IgD-negative memory B cell (primary cell): ENCODE data around the gene HNRNPDL. TPM values are rescaled to one million over a fixed set of nuclear protein-coding genes. Genes with fewer than 3 reads are reported as not detected.
A peak's percentile ranks its signal among the peaks of the same experiment; 100 is the strongest.
"Not testable (repeated sequence)": the region's sequence is repeated elsewhere in the genome, so short reads cannot be mapped to it uniquely, and the experiment has no call there.

Experiments
- H3K27ac Mint-ChIP-seq, 3 donors: one replicate each; pipeline ENCODE4 v1.8.0; 2020 to 2022; ENCODE audit warnings: mild to moderate bottlenecking in 3 of 3, mixed read lengths in 3 of 3, moderate library complexity in 1 of 3
- H3K27me3 Mint-ChIP-seq: one replicate; pipeline ENCODE4 v1.8.0; 2021; ENCODE audit warnings: mixed read lengths
- H3K36me3 Mint-ChIP-seq: one replicate; pipeline ENCODE4 v1.8.0; 2020; ENCODE audit warnings: mild to moderate bottlenecking, mixed read lengths
- H3K4me1 Mint-ChIP-seq, 3 donors: one replicate each; pipeline ENCODE4 v1.8.0; 2020 to 2022; ENCODE audit warnings: mixed read lengths in 3 of 3, mild to moderate bottlenecking in 1 of 3
- H3K4me3 Mint-ChIP-seq, 4 donors: one replicate each; pipeline ENCODE4 v1.8.0; 2020 to 2022; ENCODE audit warnings: mild to moderate bottlenecking in 4 of 4, mixed read lengths in 4 of 4, moderate library complexity in 3 of 4
- H3K9me3 Mint-ChIP-seq, 3 donors: one replicate each; pipeline ENCODE4 v1.8.0; 2020 to 2021; ENCODE audit warnings: mixed read lengths in 3 of 3, mild to moderate bottlenecking in 1 of 3
- polyA plus RNA-seq: library from polyadenylated mRNA; unstranded; fragments of 300-500 nt; fragmentation: Illumina TruSeq; gene quantifications from one replicate; pipeline ENCODE4 v1.2.3, GENCODE V29; 2021

HNRNPDL gene
- polyA plus RNA-seq, 1 donor from 2014 or later: 256 TPM

DNA sequence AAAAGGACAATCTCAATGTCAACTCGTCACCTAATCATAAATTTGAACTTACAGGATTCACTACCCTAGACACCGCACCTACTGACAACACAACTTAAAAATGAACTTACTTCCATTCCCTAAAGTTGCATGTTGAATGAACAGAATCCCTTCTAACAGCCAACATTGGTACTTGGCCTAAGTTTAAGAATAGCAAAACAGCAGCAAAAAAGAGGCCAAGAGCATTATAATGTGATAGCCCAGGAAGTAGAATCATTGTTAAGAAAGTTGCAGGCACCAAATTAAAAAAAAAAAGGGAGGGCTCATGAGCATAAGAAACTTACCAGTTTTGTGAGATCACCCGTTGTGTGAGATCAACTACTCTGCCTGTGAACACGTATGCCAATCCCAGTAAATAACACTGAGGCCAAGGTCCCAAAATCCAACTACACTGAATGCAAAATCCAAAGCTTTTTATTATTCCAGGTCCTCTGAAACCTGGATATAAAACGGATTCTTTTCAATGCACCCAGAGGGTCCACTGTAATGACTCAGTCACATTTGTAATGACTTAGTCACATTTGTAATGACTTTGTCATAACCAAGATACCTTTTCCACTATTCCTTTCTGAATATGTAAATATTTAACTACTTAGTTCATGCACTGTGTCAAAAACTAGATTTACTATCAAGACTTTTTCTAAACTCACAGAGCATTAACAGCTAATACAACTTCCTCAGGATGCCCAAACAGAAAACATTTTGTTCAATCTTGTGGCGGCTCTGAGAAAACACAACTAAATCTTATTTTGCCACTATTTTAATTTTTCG, 6.8 kb downstream of the HNRNPDL start:
- no peaks in the 10 kb centered on the region for H3K27me3 Mint-ChIP-seq
- peak overlapping the region in 1 of 4 donors; percentile 64 for H3K4me3 Mint-ChIP-seq
- no peaks in the 10 kb centered on the region for H3K9me3 Mint-ChIP-seq
- H3K4me1 Mint-ChIP-seq: peaks cover 24 to 48% (median 29%) of the 10 kb centered on the region in 3 donors
- peaks cover 9% of the 10 kb centered on the region for H3K36me3 Mint-ChIP-seq
- H3K27ac Mint-ChIP-seq: peak overlapping the region in 1 of 3 donors; percentile 86

DNA sequence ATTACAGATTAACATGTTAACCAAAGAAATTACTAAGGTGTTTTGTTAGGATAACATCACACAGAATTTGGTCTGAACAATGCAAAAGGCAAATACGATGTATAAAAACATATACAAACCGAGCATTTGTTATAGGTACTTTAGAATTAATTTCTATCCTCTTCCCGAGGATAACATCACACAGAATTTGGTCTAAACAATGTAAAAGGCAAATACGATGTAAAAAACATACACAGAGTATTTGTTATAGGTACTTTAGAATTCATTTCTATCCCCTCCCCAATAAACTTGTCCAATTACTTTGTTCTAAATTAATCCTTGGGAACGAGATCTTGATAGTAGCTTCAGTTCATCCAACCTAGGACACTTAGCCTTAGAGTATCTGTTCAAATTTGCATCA, 7.6 kb downstream of the HNRNPDL start:
- Mint-ChIP-seq H3K4me3 (peak overlapping the region in 1 of 4 donors; percentile 64), H3K9me3 (no peaks in the 10 kb centered on the region), H3K36me3 (peaks cover 9% of the 10 kb centered on the region), H3K27me3 (peaks cover 5% of the 10 kb centered on the region), H3K27ac (peak overlapping the region in 1 of 3 donors; percentile 86), H3K4me1 (peaks cover 17 to 40% (median 23%) of the 10 kb centered on the region in 3 donors)

DNA sequence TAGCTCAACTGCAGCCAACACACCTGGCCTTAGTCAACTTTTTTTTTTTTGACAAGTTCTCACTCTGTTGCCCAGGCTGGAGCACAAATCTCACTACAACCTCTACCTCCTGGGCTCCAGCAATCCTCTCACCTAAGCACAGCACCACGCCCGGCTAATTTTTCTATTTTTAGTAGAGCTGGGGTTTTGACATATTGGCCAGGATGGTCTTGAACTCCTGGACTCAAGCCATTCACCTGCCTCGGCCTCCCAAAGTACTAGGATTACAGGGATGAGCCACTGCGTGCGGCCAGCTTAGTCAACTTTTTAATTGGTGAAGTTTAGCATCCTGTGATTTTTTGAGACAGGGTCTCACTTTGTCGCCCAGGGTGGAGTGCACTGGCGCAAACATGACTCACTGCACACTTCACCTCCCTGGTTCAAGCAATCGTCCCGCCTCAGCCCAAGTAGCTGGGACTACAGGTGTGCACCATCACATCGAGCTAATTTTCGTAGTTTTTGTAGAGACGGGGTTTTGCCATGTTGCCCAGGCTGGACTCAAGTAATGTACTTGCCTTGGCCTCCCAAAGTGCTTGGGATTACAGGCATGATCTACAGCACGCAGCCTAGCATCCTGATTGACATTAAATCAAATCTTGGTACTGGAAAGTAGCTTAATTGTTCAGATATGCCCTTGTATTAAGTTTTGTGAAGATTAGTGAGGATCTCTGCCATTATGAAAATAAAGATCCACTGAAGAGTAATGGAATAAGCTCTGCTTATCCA, 8.3 kb downstream of the HNRNPDL start:
- H3K4me1 Mint-ChIP-seq: peaks cover 12 to 36% (median 18%) of the 10 kb centered on the region in 3 donors
- H3K4me3 Mint-ChIP-seq: no peak overlapping the region
- no peak overlapping the region for H3K27ac Mint-ChIP-seq
- peaks cover 8% of the 10 kb centered on the region for H3K36me3 Mint-ChIP-seq
- H3K27me3 Mint-ChIP-seq: peaks cover 5% of the 10 kb centered on the region
- H3K9me3 Mint-ChIP-seq: no peaks in the 10 kb centered on the region

DNA sequence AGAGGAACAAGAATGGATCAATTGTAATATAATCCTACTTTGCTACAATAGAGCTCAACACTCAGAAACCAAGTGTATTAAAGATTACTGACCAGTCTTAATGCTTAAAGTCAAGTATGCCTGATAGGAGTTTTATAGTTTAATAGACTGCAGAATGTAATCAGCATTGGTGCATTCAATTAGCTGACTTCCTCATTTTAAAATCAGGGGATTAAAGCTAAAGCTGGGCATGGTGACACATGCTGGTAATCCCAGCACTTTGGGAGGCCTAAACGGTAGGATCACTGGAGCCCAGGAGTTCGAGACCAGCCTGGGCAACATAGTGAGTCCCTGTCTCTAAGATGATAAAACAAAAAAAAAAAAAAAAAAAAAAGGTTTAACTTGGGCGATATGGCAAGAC, 10.8 kb downstream of the HNRNPDL start:
- Mint-ChIP-seq H3K4me3 (no peak overlapping the region), H3K36me3 (peaks cover 7% of the 10 kb centered on the region), H3K27me3 (peaks cover 9% of the 10 kb centered on the region), H3K27ac (no peak overlapping the region), H3K4me1 (peaks cover 12 to 31% (median 17%) of the 10 kb centered on the region in 3 donors), H3K9me3 (no peaks in the 10 kb centered on the region)

DNA sequence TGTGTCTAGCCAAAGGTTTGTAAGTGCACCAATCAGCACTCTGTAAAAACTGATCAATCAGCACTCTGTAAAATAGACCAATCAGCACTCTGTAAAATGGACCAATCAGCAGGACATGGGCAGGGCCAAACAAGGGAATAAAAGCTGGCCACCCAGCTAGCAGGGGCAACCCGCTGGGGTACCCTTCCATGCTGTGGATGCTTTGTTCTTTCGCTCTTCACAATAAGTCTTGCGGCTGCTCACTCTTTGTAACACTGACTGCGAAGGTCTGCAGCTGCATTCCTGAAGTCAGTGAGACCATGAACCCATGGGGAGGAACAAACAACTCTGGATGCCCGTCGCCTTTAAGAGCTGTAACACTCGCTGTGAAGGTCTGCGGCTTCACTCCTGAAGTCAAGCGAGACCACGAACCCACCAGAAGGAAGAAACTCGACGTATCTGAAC, 14.3 kb downstream of the HNRNPDL start:
- Mint-ChIP-seq H3K4me1 (peaks cover 8 to 14% (median 10%) of the 10 kb centered on the region in 3 donors), H3K27me3 (peaks cover 9% of the 10 kb centered on the region), H3K36me3 (peaks cover 1% of the 10 kb centered on the region), H3K9me3 (no peaks in the 10 kb centered on the region), H3K27ac (no peak overlapping the region), H3K4me3 (peak overlapping the region in 2 of 4 donors; percentile 49 to 77)

DNA sequence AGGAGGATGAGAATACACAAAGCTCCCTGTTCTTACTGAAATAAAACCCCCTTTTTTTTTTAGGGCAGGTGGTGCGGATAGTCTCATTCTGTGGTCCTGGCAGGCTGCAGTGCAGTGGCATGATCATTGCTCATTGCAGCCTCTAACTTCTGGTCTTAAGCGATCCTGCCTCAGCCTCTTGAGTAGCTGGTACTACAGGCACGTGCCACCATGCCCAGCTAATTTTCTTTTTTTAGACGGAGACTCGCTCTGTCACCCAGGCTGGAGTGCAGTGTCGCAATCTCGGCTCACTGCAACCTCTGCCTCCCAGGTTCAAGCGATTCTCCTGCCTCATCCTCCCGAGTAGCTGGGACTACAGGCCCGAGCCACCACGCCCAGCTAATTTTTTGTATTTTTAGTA, 15.2 kb downstream of the HNRNPDL start:
- H3K9me3 Mint-ChIP-seq, H3K4me3 Mint-ChIP-seq, H3K27me3 Mint-ChIP-seq, H3K36me3 Mint-ChIP-seq: not testable (repeated sequence)
- H3K27ac Mint-ChIP-seq: peak overlapping the region in 1 of 3 donors; percentile 13
- peaks cover 8 to 13% (median 10%) of the 10 kb centered on the region in 3 donors for H3K4me1 Mint-ChIP-seq

DNA sequence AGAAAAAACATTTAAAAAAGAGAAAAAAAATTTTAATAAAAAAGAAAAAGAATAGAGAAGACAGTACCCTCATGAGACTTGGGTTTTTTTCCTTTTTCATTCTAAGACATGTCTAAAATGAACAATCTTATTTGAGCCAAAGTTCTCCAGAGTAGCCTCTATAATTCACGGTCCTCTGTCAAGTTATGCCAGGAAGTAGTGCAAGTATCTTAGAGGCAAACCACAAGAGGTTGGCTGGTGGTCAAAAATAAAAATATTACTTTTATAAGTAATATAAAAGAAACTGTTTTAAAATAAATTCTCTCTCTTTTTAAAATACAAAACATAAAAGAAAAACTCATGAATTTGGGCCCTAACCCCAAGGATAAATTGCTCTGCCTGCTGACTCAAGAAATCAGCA, 26.5 kb downstream of the HNRNPDL start:
- Mint-ChIP-seq H3K4me1 (peaks cover 0 to 7% (median 0%) of the 10 kb centered on the region in 3 donors), H3K9me3 (no peaks in the 10 kb centered on the region), H3K36me3 (peaks cover under 1% of the 10 kb centered on the region), H3K4me3 (no peak overlapping the region), H3K27me3 (peaks cover 3% of the 10 kb centered on the region), H3K27ac (no peak overlapping the region)

DNA sequence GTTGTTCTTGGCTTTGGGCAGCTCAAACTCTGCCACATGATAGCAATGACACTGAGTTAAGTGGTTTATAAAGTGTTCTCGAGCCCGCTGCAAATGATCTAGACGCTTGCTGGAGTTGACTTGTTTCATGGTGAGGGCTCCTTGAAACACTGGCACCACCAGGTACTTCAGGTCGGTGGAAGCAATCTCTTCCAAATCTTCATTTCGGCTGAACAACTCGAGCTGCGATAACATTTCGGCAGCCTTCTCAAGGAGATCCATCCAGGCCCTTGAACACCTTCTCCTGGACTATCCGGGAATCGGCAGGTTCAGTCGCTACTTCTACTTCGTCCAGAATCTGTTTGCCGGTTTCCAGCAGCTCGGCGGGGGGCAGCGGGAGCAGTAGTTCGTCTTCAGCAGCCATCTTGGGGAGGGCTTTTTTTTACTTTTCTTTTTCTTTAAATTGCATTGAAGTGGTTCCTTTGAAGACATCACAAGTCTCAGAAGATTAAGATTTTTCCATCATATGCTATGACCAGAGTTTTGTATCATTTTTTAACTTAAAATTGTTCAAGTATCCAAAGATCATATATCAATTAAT, 28.0 kb downstream of the HNRNPDL start:
- Mint-ChIP-seq H3K4me1 (peaks cover 5 to 12% (median 5%) of the 10 kb centered on the region in 3 donors), H3K4me3 (no peak overlapping the region), H3K27me3 (peaks cover 7% of the 10 kb centered on the region), H3K9me3 (no peaks in the 10 kb centered on the region), H3K27ac (no peak overlapping the region), H3K36me3 (peaks cover 2% of the 10 kb centered on the region)

DNA sequence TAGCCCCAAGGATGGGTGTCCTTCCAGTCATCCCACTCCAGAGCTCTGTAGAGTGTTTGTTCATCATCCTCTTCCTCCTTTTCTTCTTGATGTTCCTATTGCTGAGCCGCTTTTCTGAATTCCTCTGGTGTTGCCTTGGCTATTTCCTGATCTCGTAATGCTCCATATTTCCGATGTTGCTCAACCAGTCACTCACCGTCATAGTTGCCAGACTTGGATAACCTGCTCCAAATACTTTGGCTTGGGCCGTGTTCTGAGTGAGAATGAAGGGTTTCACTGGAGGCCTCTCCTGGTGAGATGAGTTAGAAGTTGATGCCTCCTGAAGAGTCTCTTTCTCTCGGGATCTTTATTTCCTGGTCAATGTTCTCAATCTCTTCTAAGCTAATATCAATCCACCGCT, 28.7 kb downstream of the HNRNPDL start:
- Mint-ChIP-seq H3K4me3 (no peak overlapping the region), H3K27ac (peak overlapping the region in 2 of 3 donors; percentile 1 to 3)

DNA sequence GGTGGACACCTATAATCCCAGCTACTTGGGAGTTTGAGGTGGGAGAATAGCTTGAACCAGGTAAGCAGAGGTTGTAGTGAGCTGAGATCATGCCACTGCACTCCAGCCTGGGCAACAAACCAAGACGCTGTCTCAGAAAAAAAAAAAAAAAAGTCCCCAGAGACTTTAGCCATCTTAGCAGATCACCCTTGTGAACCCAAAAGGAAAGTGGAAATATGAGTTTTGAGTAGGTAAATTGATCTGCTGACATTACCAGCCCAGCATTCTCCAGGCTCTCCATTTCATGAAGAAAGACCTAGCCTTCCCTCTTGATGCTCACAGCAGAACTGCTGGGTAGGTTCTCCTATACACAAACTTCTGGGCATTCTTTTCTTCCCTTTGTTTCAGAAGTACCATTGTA, 32.0 kb downstream of the HNRNPDL start:
- H3K27ac Mint-ChIP-seq: no peak overlapping the region
- no peaks in the 10 kb centered on the region for H3K9me3 Mint-ChIP-seq
- peaks cover 4% of the 10 kb centered on the region for H3K36me3 Mint-ChIP-seq
- peaks cover 5 to 12% (median 7%) of the 10 kb centered on the region in 3 donors for H3K4me1 Mint-ChIP-seq
- H3K4me3 Mint-ChIP-seq: no peak overlapping the region
- H3K27me3 Mint-ChIP-seq: peaks cover 9% of the 10 kb centered on the region

More for the DNA sequence above, 28.7 kb downstream of the HNRNPDL start:
- H3K27me3 Mint-ChIP-seq: peaks cover 7% of the 10 kb centered on the region
- H3K4me1 Mint-ChIP-seq: peaks cover 5 to 12% (median 5%) of the 10 kb centered on the region in 3 donors
- H3K36me3 Mint-ChIP-seq: peaks cover 2% of the 10 kb centered on the region
- no peaks in the 10 kb centered on the region for H3K9me3 Mint-ChIP-seq

DNA sequence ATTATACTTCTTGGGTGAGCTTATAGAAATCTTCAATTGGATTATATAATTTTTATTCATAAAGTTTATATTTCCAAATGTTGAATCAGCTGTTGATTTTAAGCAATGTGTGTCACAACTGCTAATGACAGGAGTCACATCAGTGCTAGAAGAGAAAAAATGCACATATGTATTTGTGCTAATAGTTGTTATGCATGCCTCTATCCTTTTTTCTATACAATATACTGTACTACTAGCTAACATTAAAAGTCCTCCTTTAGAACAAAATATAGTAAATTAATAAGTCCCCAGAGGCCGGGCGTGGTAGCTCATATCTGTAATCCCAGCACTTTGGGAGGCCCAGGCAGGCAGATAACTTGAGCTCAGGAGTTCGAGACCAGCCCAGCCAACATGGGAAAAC, 32.7 kb downstream of the HNRNPDL start:
- peaks cover 4% of the 10 kb centered on the region for H3K36me3 Mint-ChIP-seq
- H3K4me1 Mint-ChIP-seq: peaks cover 5 to 12% (median 7%) of the 10 kb centered on the region in 3 donors

DNA sequence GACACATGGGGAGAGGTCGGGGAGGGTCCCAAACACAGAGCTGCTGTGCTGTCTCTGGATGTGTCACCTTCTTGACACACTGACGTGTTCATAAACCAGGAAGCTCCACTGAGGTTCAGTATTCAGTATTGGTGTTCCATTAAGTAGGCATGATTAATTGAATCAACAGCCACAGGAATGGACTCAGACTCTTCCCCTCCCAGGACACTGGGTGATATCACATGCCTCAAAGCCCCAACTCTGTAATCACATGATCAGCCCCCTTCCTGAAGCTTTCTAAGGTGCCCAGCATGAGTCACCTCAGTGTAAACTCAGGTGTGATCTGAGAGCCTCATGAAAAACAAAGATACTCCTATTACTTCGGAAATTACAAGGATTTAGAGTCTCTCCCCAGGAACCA, 35.4 kb downstream of the HNRNPDL start:
- Mint-ChIP-seq H3K9me3 (no peaks in the 10 kb centered on the region), H3K36me3 (peaks cover 4% of the 10 kb centered on the region), H3K4me1 (peaks cover 5 to 7% (median 6%) of the 10 kb centered on the region in 3 donors), H3K4me3 (no peak overlapping the region), H3K27ac (no peak overlapping the region), H3K27me3 (peaks cover 9% of the 10 kb centered on the region)

More for the DNA sequence above, 32.7 kb downstream of the HNRNPDL start:
- Mint-ChIP-seq H3K27ac (no peak overlapping the region), H3K4me3 (no peak overlapping the region), H3K9me3 (no peaks in the 10 kb centered on the region), H3K27me3 (peaks cover 9% of the 10 kb centered on the region)

DNA sequence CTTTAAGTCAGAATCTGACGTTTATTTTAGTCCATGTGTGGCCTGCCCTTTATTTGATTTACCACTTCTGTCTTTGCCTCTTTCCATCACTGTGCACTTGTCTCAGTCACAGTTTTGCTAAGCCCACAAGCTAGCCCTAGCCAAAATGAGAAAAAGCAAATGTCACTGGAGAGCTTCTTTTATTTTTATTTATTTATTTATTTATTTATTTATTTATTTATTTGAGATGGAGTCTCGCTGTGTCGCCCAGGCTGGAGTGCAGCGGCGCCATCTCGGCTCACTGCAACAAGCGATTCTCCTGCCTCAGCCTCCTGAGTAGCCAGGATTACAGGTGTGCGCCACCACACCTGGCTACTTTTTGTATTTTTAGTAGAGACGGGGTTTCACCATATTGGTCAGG, 40.2 kb downstream of the HNRNPDL start:
- not testable (repeated sequence) for H3K4me3 Mint-ChIP-seq, H3K27me3 Mint-ChIP-seq, H3K27ac Mint-ChIP-seq, H3K9me3 Mint-ChIP-seq, H3K4me1 Mint-ChIP-seq, H3K36me3 Mint-ChIP-seq

DNA sequence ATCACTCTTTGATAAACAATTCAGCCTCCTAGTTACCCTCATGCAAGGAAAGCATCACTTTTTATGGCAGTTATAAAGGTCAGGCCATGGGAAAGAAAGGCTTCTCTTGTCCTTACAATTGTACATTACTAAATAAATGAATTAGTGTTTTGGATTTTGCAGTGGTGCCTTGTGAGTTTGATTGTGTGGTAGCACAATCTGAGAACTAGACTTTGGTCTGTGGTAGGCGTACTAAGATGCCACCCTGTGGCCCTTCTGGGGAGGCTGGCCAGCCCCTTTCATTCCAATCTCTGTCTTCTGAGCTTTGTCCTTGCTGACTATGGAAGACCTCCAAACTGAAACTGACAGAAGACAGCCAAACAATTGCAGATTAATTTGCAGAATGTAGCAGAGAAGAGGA, 41.9 kb downstream of the HNRNPDL start:
- peaks cover 0 to 4% (median 0%) of the 10 kb centered on the region in 3 donors for H3K9me3 Mint-ChIP-seq
- H3K4me1 Mint-ChIP-seq: peaks cover 0 to 5% (median 3%) of the 10 kb centered on the region in 3 donors
- no peak overlapping the region for H3K27ac Mint-ChIP-seq
- H3K36me3 Mint-ChIP-seq: peaks cover 3% of the 10 kb centered on the region
- no peak overlapping the region for H3K4me3 Mint-ChIP-seq
- H3K27me3 Mint-ChIP-seq: peaks cover 1% of the 10 kb centered on the region

DNA sequence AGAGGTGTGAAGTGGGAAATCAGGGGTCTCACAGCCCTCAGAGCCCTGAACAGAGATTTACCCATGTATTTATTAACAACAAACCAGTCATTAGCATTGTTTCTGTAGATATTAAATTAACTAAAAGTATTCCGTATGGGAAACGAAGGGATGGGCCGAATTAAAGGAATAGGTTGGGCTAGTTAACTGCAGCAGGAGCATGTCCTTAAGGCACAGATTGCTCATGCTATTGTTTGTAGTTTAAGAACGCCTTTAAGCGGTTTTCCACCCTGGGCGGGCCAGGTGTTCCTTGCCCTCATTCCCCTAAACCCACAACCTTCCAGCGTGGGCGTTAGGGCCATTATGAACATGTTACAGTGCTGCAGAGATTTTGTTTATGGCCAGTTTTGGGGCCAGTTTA, 44.0 kb downstream of the HNRNPDL start:
- H3K27me3 Mint-ChIP-seq, H3K9me3 Mint-ChIP-seq, H3K27ac Mint-ChIP-seq, H3K36me3 Mint-ChIP-seq, H3K4me3 Mint-ChIP-seq: not testable (repeated sequence)
- H3K4me1 Mint-ChIP-seq: peaks cover 3 to 11% (median 4%) of the 10 kb centered on the region in 3 donors
